Dermis lymphatic vessel endothelial cell (primary cell): Measurements from ENCODE around the gene GDI2. TPM values are rescaled to one million over a fixed set of nuclear protein-coding genes. Genes with fewer than 3 reads are reported as not detected.

Source experiments
- total RNA-seq: library from RNA; depleted of rRNA; stranded (reverse); fragments of >200 nt; gene quantifications from 2 replicates; pipeline ENCODE4 v1.2.1, GENCODE V29; 2014

GDI2 gene
- 436 and 558 TPM in 2 replicates for total RNA-seq

DNA sequence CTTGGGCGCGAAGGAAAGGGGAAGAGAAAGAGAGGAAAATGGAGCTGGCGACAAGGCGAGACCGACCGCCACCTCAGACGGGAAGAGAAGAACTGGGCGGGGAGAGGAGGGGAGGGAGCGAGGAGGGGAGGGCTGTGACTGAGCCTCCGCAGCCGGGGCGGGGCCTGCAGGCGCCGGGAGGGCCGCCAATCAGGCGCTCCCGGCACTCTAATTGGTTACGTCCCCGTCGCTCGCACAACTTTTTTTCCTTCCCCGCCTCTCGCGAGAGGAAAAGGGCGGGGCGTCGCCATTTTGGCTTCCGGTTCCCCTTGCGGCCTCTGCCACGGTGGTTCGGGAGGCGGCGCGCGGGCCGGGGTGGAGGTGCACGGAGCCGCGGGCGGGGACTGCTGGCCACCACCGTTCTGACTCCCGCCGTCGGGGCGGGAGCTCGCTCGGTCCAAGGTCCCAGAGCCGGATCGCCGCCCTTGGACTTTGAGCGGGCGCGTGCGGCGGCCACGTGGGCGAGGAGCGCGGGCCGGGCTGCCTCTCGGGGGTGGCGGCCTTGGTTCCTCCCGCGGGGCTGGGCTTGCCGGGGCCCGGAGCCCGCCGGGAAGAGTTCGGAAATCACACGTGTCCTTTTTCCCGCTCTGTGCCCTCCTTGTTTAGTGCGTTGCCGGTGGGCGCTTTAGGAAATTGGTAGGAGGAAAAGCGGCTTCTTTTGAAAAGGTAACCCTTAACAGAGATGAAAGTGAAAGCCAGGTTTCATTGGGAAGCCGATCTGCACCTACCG lies at the start of gene GDI2:
TSS of gene GDI2 (minus strand) at position 94 of the 769 bp plus-strand sequence. CDS start 176 bp downstream, outside the sequence.

Other genes with a start within 250 kb of the GDI2 start
- gene ASB13, start 146.8 kb downstream of the GDI2 start, total RNA-seq = 22.2 and 33.0 TPM in 2 replicates
- gene TASOR2, start 128.6 kb downstream of the GDI2 start, total RNA-seq = 39.4 and 64.1 TPM in 2 replicates
- gene ANKRD16, start 76.5 kb upstream of the GDI2 start, total RNA-seq = 4.1 and 5.3 TPM in 2 replicates
- 74.9 and 75.1 TPM in 2 replicates for gene FBH1, start 76.8 kb upstream of the GDI2 start, total RNA-seq
- 7.2 and 9.9 TPM in 2 replicates for gene IL15RA, start 164.1 kb upstream of the GDI2 start, total RNA-seq
- not detected in 2 replicates for gene IL2RA, start 248.9 kb upstream of the GDI2 start, total RNA-seq